Stimulated activated CD4-positive, alpha-beta T cell treated with anti-CD3 and anti-CD28 coated beads, Interleukin-12 subunit alpha, Interleukin-12 subunit beta, amount 100 ng/mL, for 4 hours (primary cell): ENCODE data around the gene TMEM200A.
A peak's percentile ranks its signal among the peaks of the same experiment; 100 is the strongest.
"Not testable (repeated sequence)": the region's sequence is repeated elsewhere in the genome, so short reads cannot be mapped to it uniquely, and the experiment has no call there.

ENCODE experiments used
- DNase-seq: peaks from one replicate; pipeline ENCODE4 v3.0.0-alpha.2; 2020

Gene TMEM200A

GRCh38 chr6:130365166-130366106 is at the start of gene TMEM200A:
TSS of gene TMEM200A (plus strand) at chr6:130366017. CDS start at chr6:130440423, 74,406 bp downstream.
- peak; percentile 46 for DNase-seq

GRCh38 chr6:130320908-130321307 is 44.9 kb upstream of the TMEM200A start:
- no peak for DNase-seq

- DNase-seq = peak; percentile 29
Observed at GRCh38 chr6:130322673-130323268, 43.0 kb upstream of the TMEM200A start.

GRCh38 chr6:130324657-130325056 is 41.2 kb upstream of the TMEM200A start:
- DNase-seq = no peak

GRCh38 chr6:130326496-130326895 is 39.3 kb upstream of the TMEM200A start:
- no peak for DNase-seq

- no peak for DNase-seq
Observed at GRCh38 chr6:130337534-130337933, 28.3 kb upstream of the TMEM200A start.

GRCh38 chr6:130346324-130346723 is 19.5 kb upstream of the TMEM200A start:
- not testable (repeated sequence) for DNase-seq

- DNase-seq = no peak
Observed at GRCh38 chr6:130354322-130354721, 11.5 kb upstream of the TMEM200A start.

GRCh38 chr6:130355572-130355971 is 10.2 kb upstream of the TMEM200A start:
- no peak for DNase-seq

GRCh38 chr6:130357436-130357835 is 8.4 kb upstream of the TMEM200A start:
- DNase-seq = no peak

- no peak for DNase-seq
Observed at GRCh38 chr6:130359736-130360135, 6.1 kb upstream of the TMEM200A start.

- no peak for DNase-seq
Observed at GRCh38 chr6:130362128-130362527, 3.7 kb upstream of the TMEM200A start.

- DNase-seq = no peak
Observed at GRCh38 chr6:130364224-130364780, 1.5 kb upstream of the TMEM200A start.

- peak; percentile 27 for DNase-seq
Observed at GRCh38 chr6:130366107-130367005, 539 bp downstream of the TMEM200A start.

- no peak for DNase-seq
Observed at GRCh38 chr6:130367767-130368166, 1.9 kb downstream of the TMEM200A start.

GRCh38 chr6:130368576-130368975 is 2.8 kb downstream of the TMEM200A start:
- no peak for DNase-seq

GRCh38 chr6:130369831-130370230 is 4.0 kb downstream of the TMEM200A start:
- DNase-seq = no peak

GRCh38 chr6:130371921-130372420 is 6.2 kb downstream of the TMEM200A start:
- DNase-seq = no peak

- DNase-seq = no peak
Observed at GRCh38 chr6:130372786-130373185, 7.0 kb downstream of the TMEM200A start.

GRCh38 chr6:130373992-130374391 is 8.2 kb downstream of the TMEM200A start:
- DNase-seq = no peak

- no peak for DNase-seq
Observed at GRCh38 chr6:130376936-130377335, 11.1 kb downstream of the TMEM200A start.

GRCh38 chr6:130377371-130377770 is 11.6 kb downstream of the TMEM200A start:
- no peak for DNase-seq

- DNase-seq = no peak
Observed at GRCh38 chr6:130377915-130378314, 12.1 kb downstream of the TMEM200A start.
